GM03348 (cell line): ENCODE results near the gene SIRPA.

Experiments used
- DNase-seq: peaks from one replicate; pipeline ENCODE4 v3.0.0; 2012; ENCODE audit warnings: low spot score

The SIRPA gene

DNA sequence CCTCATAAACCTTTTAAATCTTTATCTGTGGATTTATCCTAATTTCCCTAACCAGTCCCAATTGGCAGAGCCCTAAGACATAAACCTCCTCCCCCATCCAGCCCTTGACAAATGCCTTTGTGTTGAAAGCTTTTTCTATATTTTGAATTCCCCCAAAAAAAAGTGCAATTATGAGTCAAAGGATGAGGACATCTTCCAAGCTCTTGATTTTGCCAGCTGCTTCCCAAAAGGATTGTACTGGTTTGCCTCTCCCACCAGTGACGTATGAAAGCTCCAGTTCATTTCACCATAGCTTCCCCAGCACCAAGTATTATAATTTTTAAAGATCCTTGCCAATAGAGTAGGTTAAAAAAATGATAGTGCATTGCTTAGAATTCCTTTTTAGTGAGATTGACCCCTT, 38.9 kb downstream of the SIRPA start:
- peak; percentile 88 for DNase-seq

DNA sequence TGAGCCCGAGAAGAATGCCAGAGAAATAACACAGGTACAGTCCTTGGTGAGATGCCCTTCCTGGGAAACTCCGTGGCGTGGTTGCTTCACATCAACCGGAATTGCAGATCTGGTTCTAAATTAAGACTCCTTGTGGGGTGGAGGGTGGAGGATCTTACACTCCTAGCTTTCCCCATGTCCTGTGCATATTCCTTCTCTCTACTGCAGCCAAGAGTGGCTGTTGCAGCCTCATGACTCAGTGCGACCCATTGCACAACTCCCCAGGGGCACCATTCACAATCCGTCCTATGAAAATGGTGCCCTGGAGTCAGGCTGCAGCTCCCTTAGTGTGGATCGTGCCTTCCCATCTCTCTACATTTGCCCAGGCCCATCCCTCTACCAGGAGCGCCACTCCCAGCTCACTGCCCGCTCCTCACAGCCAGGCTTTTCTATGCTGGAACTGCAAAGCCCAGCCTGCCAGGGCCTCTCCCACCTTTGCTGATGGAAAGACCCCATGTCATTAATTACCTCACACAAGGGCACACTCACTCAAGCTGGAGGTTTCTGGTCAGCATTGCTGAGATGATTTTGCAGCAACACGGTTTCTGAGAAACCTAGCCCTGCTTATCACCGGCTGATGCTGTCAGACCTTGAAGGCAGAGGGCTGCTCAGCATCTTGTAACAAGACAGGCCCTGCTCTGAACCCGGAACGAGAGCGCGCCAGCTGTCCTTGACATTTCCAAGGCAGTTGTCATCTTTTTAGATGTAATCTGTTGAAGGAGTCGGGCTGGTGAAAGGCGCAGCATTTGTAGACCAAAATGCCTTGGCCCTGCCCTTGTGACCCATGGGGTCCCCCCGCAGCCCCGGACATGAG, 39.7 kb downstream of the SIRPA start:
- DNase-seq = peak; percentile 92

DNA sequence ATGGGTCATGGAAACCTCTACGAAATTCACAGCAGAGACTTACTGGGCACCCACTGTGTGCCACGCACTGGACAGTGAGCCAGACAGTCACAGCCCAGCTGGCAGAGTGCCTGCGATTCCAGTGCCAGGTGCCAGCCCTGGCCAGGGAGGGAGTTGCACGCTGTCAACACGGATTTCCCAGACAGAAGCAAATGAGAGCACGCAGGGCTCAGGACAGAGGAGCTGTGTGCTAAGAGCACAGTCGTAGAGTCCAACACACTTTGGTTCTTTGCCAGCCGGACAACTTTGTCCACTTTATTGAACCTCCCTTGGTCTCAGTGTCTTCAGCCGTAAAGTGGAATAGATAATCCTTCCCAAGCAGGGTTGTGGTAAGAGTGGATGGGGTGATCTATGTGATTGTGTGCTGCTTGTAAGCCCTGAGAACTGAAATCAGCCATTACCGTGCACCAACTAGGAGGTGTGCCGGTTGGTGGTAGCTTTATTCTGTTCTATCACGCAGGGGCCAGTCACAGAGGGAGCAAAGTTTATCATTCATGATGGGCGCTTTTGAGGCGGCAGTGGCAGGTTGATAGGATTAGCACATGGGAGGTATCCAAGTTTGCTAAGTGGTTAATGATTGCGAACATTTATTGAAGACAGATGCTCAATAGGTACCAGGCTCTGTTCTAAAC, 40.6 kb downstream of the SIRPA start:
- no peak for DNase-seq

DNA sequence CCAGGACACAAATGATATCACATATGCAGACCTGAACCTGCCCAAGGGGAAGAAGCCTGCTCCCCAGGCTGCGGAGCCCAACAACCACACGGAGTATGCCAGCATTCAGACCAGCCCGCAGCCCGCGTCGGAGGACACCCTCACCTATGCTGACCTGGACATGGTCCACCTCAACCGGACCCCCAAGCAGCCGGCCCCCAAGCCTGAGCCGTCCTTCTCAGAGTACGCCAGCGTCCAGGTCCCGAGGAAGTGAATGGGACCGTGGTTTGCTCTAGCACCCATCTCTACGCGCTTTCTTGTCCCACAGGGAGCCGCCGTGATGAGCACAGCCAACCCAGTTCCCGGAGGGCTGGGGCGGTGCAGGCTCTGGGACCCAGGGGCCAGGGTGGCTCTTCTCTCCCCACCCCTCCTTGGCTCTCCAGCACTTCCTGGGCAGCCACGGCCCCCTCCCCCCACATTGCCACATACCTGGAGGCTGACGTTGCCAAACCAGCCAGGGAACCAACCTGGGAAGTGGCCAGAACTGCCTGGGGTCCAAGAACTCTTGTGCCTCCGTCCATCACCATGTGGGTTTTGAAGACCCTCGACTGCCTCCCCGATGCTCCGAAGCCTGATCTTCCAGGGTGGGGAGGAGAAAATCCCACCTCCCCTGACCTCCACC, 42.2 kb downstream of the SIRPA start:
- no peak for DNase-seq

DNA sequence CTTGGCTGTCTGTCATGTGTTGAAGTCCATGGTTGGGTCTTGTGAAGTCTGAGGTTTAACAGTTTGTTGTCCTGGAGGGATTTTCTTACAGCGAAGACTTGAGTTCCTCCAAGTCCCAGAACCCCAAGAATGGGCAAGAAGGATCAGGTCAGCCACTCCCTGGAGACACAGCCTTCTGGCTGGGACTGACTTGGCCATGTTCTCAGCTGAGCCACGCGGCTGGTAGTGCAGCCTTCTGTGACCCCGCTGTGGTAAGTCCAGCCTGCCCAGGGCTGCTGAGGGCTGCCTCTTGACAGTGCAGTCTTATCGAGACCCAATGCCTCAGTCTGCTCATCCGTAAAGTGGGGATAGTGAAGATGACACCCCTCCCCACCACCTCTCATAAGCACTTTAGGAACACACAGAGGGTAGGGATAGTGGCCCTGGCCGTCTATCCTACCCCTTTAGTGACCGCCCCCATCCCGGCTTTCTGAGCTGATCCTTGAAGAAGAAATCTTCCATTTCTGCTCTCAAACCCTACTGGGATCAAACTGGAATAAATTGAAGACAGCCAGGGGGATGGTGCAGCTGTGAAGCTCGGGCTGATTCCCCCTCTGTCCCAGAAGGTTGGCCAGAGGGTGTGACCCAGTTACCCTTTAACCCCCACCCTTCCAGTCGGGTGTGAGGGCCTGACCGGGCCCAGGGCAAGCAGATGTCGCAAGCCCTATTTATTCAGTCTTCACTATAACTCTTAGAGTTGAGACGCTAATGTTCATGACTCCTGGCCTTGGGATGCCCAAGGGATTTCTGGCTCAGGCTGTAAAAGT, 43.5 kb downstream of the SIRPA start:
- DNase-seq = no peak

DNA sequence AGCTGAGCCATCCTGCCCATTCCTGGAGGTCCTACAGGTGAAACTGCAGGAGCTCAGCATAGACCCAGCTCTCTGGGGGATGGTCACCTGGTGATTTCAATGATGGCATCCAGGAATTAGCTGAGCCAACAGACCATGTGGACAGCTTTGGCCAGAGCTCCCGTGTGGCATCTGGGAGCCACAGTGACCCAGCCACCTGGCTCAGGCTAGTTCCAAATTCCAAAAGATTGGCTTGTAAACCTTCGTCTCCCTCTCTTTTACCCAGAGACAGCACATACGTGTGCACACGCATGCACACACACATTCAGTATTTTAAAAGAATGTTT, 44.0 kb downstream of the SIRPA start:
- no peak for DNase-seq

DNA sequence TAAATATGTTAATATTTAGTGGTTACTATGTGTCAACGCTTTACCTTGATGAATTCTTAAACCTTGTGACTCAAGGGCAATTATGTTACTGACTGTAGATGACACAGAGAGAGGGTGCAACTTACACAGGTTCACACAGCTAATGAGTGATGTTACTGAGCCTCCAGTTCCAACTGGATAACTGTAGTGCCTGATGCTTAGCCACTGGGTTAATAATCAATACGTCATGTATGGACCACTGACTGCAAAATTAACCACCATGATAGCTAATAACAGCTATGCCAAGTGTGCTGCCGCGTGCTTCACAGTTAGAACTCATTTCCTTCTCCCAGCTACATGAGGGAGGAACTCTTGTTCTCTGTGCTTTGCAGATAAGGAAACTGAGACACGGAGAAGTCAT, 45.4 kb downstream of the SIRPA start:
- no peak for DNase-seq

DNA sequence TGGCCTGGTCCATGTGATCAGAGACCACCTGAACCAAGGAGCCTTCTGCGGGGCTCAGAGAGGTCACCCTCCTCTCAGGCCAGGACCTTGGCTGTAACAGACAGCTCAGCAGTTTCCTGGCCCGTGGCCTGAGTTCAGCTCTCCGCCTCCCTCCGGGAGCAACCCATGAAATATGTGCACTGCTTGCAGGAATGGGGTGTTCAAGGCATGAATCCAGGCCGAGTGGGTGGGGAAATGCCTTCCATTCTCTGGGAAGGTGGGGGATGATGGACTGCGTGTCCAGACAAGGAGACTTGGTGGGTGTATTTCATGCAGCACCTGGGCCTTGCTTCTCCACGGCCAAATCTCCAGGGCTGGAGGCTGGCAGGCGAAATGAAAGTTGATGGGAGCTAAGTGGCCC, 46.0 kb downstream of the SIRPA start:
- peak; percentile 84 for DNase-seq

DNA sequence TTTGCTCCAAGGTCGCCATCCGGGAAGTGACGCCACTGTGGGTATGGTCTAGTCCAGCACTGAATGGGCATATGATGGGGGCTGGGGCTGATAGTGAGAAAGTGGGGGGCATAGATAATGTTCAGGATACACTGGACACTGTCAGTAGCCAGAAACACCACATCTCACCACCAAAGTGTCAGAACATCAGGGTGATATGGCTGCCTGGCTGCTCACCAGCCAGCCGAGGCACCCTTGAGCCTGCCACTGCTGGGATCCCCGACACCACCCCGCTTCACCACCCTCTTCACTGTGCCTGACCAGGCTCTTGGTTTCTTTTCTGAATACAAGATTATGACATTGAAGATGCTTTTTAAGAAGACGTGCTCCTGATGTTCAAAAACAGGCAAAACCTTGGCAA, 46.9 kb downstream of the SIRPA start:
- DNase-seq = no peak

DNA sequence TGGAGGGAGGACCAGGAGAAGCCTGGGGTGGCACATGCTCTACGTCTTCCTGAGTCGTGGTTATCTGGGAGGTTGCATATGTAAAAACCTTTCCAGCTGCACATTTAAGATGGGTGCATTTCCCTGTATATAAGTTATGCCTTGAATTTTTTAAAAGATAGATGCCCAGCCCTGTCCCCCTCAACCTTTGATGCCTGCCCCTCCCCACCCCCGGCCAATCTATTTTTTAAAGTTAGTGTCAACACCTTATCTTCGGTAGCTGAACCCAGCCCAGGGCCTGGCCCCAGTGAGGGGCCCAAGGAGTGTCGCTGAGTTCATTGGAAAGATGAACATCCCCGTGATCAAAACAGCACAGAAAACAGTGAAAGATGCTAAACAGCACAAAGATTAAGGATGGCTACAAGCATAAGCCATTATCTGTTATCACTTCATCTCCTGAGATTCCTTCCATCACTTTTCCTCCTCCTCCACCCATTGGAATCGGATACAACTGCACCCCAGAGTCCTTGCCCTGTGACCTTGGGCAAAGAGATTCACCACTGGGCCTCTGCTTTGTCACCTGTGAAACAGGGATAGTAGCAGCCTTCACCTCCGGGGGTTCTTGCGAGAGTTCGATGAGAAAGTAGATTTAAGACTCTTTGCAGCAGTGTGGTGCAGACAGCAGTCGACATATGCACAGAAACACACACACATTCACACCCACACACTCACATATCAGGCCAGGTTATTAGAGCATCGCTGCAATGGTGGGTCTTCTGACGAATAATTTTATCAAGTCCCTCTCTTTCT, 47.5 kb downstream of the SIRPA start:
- no peak for DNase-seq

DNA sequence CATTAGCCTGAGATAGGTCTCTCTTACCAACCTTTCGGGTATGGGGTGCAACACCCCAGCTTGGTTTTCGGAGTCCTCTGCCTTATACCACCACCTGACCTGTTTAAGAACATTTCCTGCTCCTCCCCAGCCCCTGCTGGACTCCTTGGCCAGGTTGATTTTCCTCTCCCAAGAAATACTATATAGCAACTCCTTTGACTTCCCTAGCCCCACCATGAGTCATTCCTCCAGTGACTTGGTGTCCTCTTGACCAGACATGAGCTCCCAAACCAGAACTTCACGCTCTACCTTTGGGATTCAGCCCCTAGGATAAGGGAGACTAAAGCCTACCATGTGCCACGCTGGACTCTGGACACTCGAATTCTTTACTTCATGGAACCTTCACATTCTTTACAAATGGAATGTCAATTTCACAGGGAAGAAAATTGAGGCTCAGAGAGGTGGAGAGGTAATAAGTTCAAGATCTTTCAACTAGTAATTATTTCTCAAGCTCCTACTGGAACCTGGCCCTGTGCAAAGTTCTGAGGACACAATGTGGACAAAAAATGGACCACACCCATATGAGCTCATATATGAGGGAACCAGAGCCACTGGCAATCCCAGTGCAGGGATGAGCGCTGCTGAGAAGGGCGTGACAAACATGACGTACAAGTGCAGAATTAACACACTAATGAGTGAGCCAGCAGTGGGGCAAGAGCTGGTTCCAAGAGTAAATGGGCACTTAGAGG, 48.2 kb downstream of the SIRPA start:
- peak; percentile 66 for DNase-seq

DNA sequence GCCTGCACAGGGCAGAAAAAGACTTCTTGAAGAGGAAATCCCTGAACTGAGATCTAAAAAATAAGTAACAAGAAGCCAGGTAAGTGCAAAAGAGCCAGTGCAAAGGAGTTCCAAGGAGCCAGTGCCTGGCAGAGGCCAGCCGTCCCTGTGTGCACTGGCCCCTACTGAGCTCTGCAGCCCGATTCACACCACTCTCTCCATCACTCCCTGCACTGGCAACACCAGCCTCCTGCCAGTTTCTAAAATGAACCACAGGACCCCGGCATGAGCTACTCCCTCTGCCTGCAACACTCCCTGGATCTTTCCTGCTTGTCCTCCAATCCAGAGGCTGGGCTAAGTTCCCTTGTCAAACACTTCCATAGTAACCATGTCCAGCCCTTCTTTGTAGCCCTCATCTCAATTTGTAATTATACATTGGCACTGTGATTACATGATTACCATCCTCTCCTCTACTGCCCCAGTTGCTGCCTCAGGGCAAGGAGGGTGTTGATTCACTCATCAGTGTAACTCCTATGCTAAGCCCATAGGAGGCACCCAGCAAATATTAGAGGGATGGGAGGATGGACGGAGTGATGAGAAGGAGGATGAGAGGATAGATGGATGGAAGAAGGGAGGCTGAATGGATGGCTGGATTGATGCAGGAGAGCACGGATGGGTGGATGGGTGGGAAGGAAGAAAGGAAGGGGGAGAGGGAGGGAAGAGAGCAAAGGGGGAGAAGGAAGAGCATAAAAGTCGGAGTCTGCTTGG, 49.3 kb downstream of the SIRPA start:
- DNase-seq = no peak

DNA sequence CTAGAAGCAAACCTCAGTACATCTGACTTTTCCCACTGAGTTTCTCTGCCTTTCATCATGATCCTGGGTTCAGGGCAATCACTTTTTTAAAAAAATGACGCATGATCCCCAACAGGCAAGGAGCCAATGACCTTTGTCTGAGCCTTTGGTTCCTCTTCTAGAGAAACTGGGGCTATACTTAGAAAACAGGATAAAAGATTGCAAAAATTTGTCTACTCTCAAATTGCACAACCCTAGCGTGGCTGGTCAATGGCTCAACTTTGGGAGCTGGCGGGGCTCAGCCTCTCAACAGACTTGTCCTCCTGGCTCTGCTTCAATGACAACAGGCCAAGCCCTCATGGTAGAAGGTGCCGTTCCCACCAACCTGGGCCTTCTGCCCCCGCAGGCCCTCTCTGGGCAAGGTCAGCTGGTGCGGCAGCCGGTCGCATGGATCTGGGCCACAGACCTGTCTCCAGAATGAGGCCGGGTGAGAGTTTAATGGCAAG, 50.0 kb downstream of the SIRPA start:
- peak; percentile 45 for DNase-seq

DNA sequence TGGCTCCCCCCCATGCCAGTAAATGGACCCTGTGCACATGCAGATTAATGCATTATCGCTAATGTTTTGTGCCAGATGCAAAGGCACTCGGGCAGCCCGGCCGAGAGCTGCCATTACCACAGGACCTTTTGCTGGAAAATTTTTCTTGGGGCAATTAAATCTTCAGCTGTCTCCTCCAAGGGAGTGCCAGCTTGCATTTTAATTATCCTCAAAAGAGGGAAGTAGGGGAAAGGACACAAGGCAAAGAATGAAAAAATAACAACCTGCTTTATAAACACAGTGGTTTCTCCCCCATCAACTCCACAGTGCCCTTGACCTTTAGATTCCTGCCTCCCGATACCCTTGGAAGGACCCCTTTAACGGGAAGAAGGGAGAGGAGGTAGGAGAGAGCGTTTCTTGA, 50.5 kb downstream of the SIRPA start:
- DNase-seq = no peak

DNA sequence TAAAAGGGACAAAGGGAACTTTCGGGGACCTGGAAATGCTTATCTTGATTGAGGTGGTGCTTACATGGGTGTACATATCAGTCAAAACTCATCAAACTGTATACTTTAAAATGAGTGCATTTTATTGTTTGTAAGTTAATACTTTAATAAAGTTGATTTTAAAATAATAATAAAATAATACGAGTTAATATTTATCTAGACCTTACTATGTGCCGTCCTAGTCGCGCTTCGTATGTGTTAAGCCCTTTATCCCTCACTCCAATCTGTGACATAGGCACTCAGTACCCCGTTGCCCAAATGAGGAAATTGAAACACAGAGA, 51.2 kb downstream of the SIRPA start:
- no peak for DNase-seq

DNA sequence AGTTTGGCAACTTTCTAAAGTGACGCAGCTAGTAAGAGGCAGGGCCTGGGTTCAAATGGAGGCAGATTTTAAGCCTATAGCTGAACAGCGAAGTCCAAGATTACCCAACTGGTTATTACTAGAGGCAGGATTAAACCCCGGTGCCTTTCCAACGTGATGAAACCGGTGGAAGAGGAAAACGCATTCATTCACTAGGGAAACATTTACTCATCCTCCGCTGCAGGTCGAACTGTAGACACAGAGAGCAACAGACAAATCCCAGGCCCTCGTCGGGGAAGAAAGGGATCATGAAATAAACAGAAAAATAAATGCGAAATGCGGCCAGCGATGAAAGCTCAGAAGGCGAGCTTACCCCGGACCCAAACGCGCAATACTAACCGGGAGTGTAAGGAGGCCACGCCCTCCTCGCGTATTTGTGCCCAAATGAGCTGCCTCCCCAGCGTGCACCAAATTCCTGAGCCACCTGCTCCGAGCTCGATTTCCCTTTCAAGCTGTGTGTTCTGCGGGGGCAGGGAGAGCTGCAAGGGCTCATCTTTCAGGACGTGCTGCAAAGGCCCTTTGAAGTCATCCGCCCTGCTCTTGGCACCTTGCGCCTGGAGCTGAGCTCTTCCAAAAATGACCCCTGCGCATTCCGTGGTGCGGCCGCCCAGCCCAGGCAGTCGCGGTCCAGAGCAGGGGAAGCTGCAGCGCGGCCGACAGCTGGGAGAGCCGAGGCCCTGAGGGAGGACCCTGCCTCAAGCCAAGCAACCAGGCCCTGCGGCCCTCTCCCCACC, 51.7 kb downstream of the SIRPA start:
- peak; percentile 29 for DNase-seq

DNA sequence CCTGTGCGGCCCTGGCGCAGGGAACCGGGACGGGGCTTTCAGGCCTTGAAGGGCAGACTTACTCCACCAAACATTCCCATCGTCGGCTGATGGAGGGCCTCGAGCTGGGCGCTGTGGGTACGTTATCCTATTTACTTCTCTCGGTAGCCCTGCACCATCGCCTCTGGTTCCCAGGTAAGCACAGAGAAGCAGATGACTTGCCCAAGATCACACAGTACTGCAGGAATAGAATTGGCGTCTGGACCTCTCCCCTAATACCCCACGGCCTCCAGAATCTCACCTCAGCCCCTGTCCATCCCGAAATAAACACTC, 52.3 kb downstream of the SIRPA start:
- no peak for DNase-seq

DNA sequence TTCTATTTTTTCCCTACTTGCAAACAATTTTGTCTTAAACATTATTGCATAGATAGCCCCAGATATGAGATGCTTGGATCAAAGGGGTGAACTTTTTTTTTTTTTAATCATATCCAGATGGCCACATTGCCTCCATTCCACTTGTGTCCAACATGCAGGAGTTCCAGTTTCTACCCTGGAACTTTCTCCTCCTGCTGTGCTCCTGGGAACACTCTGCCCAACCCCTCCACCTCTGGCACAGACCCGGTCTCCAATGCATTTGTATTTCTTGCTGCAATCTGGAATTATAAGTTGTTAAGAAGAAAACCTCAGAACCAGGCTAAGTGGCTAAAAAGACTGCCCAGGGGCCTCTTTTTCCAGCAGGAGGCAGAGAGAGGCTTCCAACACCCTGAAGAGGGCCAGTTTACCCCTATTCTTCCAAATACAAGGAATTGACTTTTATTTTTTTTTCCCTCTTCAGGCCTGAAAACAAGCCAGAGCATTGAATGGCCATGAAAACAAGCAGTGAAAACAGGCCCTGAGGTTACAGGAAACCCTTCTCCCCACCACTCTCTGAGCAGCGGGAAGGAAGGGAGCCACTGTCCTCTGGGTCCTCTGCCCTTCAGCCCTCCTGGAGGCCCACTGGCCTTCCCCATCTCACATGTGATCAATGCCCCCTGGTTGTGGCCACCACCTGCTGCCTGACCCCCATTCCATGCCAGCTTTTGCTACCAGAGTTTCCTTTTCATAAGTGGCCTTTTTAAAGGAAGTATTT, 54.3 kb downstream of the SIRPA start:
- peak; percentile 28 for DNase-seq

DNA sequence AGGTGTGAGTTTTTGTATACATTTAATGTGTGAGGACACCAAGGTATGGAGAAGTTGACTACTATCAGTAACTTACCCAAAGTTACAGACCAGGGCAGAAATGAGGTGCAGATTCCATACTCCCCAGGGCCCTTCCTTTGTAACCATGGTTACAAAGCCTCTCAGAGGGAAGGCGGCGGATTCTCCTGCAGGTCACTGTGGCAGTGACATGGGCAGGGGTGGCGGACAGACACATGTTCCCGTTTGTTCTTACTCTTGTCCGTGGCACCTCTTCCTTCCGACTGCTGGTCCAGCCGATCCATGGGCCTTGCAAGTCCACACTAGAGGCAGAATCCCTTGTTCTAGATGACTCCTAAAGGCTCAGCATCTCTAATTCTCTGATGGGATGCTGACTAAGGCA, 55.6 kb downstream of the SIRPA start:
- DNase-seq = no peak
